Sigmoid colon (tissue), 4 donors: ENCODE data around the gene TTYH3.

ENCODE experiments used
- EP300 ChIP-seq, 4 donors: sonication (generic); formaldehyde crosslinking; IDR thresholded peaks; one replicate each; pipeline ENCODE4 v1.6.1; 2017; ENCODE audit warnings: antibody characterized with exemption in 4 of 4
- POLR2A ChIP-seq, 2 donors: fragments of 450-650 bp; IDR thresholded peaks; one replicate each; pipeline ENCODE4 v1.6.1; 2016; ENCODE audit warnings: antibody characterized with exemption in 2 of 2, mild to moderate bottlenecking in 2 of 2, moderate library complexity in 2 of 2
- POLR2AphosphoS5 ChIP-seq, 4 donors: sonication (generic); formaldehyde crosslinking; IDR thresholded peaks; one replicate each; pipeline ENCODE4 v1.6.1; 2017; ENCODE audit warnings: antibody characterized with exemption in 4 of 4
- TF ChIP-seq, protein P1 (sequence below), 4 experiments: fragments of 450-650 bp in 3 of 4; fragments of 200-600 bp in 1 of 4; IDR thresholded peaks; one replicate each; pipeline ENCODE4 v1.5.1; 2016 to 2019; ENCODE audit warnings: antibody characterized with exemption in 4 of 4, mild to moderate bottlenecking in 3 of 4, moderate library complexity in 2 of 4

DNA sequence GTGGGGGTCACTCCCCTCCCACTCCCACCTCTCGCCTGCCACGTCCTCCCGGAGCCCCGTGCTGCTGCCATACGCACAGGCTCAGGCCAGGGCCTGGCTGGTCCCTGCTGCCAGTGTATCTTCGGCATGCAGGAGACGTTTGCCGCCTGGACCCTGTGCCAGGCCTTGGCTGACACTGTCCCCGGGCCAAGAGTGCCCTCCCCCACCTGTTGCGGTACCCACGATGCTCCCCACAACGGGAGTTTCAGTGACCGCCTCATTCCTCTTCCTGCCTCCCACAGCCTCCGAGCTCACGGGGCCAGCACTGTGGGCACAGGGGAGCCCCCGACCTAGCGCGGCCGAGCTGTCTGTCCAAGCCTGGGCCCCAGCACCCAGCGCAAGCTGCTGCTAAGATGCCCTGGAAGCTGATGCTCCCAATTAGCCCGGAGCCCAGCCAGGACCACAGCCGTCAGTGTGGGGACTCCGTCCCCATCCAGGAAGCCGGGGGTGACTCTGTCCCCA, 7.4 kb downstream of the TTYH3 start:
- TF ChIP-seq, protein P1, sequence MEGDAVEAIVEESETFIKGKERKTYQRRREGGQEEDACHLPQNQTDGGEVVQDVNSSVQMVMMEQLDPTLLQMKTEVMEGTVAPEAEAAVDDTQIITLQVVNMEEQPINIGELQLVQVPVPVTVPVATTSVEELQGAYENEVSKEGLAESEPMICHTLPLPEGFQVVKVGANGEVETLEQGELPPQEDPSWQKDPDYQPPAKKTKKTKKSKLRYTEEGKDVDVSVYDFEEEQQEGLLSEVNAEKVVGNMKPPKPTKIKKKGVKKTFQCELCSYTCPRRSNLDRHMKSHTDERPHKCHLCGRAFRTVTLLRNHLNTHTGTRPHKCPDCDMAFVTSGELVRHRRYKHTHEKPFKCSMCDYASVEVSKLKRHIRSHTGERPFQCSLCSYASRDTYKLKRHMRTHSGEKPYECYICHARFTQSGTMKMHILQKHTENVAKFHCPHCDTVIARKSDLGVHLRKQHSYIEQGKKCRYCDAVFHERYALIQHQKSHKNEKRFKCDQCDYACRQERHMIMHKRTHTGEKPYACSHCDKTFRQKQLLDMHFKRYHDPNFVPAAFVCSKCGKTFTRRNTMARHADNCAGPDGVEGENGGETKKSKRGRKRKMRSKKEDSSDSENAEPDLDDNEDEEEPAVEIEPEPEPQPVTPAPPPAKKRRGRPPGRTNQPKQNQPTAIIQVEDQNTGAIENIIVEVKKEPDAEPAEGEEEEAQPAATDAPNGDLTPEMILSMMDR (IDR thresholded peaks at IDR 0.05): no peak
- TF ChIP-seq POLR2A (IDR thresholded peaks at IDR 0.05) (no peak), POLR2AphosphoS5 (IDR thresholded peaks at IDR 0.05) (no peak), EP300 (IDR thresholded peaks at IDR 0.05) (no peak)
